ENCODE results near the gene MAPK8IP1. TPM values are rescaled to one million over a fixed set of nuclear protein-coding genes. Genes with fewer than 3 reads are reported as not detected.

MAPK8IP1 gene
- total and polyA plus RNA-seq, 2 donors from 2014 or later = 15.7 to 24.8 TPM

- Histone ChIP-seq H3K9me3 (ENCODE audit: control insufficient read depth in 2 of 3, insufficient read depth in 1 of 3, low read length in 3 of 3) (no peaks in the 10 kb centered on the region), H3K9ac (ENCODE audit: low read length in 3 of 3) (peak overlapping the region in 1 of 3 donors; percentile 66), H3K36me3 (ENCODE audit: control insufficient read depth in 2 of 3, insufficient read depth in 3 of 3, low read length in 3 of 3) (peaks cover 13 to 71% (median 31%) of the 10 kb centered on the region in 3 donors), H3K27ac (ENCODE audit: low read depth in 2 of 2, low read length in 2 of 2) (peak overlapping the region; percentile 80 to 82), H3K4me1 (ENCODE audit: control insufficient read depth in 2 of 3, insufficient read depth in 2 of 3, low read depth in 1 of 3, low read length in 3 of 3) (peaks cover 7 to 50% (median 45%) of the 10 kb centered on the region in 3 donors), H3K4me3 (ENCODE audit: low read length in 3 of 3) (no peak overlapping the region), H3K27me3 (ENCODE audit: control insufficient read depth, insufficient read depth, low read length) (no peaks in the 10 kb centered on the region)
- DNase-seq (peak; percentile 55 to 97 (median 81)), FAIRE-seq (no peak)
- TF ChIP-seq, protein P1, sequence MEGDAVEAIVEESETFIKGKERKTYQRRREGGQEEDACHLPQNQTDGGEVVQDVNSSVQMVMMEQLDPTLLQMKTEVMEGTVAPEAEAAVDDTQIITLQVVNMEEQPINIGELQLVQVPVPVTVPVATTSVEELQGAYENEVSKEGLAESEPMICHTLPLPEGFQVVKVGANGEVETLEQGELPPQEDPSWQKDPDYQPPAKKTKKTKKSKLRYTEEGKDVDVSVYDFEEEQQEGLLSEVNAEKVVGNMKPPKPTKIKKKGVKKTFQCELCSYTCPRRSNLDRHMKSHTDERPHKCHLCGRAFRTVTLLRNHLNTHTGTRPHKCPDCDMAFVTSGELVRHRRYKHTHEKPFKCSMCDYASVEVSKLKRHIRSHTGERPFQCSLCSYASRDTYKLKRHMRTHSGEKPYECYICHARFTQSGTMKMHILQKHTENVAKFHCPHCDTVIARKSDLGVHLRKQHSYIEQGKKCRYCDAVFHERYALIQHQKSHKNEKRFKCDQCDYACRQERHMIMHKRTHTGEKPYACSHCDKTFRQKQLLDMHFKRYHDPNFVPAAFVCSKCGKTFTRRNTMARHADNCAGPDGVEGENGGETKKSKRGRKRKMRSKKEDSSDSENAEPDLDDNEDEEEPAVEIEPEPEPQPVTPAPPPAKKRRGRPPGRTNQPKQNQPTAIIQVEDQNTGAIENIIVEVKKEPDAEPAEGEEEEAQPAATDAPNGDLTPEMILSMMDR (IDR thresholded peaks at IDR 0.05; ENCODE audit: borderline replicate concordance, extremely low read depth, insufficient read depth) = no peak
- intact Hi-C loops (cut with DNase I) = no loop called here
These were observed 25.8 kb upstream of the MAPK8IP1 start for GRCh38 chr11:45859661-45860140.

GRCh38 chr11:45860348-45860747 lies 25.1 kb upstream of the MAPK8IP1 start:
- Histone ChIP-seq H3K36me3 (ENCODE audit: control insufficient read depth in 2 of 3, insufficient read depth in 3 of 3, low read length in 3 of 3) (peaks cover 13 to 76% (median 33%) of the 10 kb centered on the region in 3 donors), H3K4me3 (ENCODE audit: low read length in 3 of 3) (no peak overlapping the region), H3K4me1 (ENCODE audit: control insufficient read depth in 2 of 3, insufficient read depth in 2 of 3, low read depth in 1 of 3, low read length in 3 of 3) (peaks cover 7 to 46% (median 41%) of the 10 kb centered on the region in 3 donors), H3K9ac (ENCODE audit: low read length in 3 of 3) (peak overlapping the region in 1 of 3 donors; percentile 66), H3K27ac (ENCODE audit: low read depth in 2 of 2, low read length in 2 of 2) (peak overlapping the region; percentile 80 to 82), H3K9me3 (ENCODE audit: control insufficient read depth in 2 of 3, insufficient read depth in 1 of 3, low read length in 3 of 3) (no peaks in the 10 kb centered on the region), H3K27me3 (ENCODE audit: control insufficient read depth, insufficient read depth, low read length) (no peaks in the 10 kb centered on the region)
- intact Hi-C loops (cut with DNase I) = no loop called here
- DNase-seq (no peak), FAIRE-seq (no peak)
- TF ChIP-seq, protein P1 (IDR thresholded peaks at IDR 0.05; ENCODE audit: borderline replicate concordance, extremely low read depth, insufficient read depth) = no peak

- no peak for FAIRE-seq
- intact Hi-C loops (cut with DNase I) = no loop called here
- Histone ChIP-seq H3K4me3 (ENCODE audit: low read length in 3 of 3) (no peak overlapping the region), H3K36me3 (ENCODE audit: control insufficient read depth in 2 of 3, insufficient read depth in 3 of 3, low read length in 3 of 3) (peaks cover 13 to 76% (median 39%) of the 10 kb centered on the region in 3 donors), H3K27me3 (ENCODE audit: control insufficient read depth, insufficient read depth, low read length) (no peaks in the 10 kb centered on the region), H3K4me1 (ENCODE audit: control insufficient read depth in 2 of 3, insufficient read depth in 2 of 3, low read depth in 1 of 3, low read length in 3 of 3) (peaks cover 7 to 40% (median 36%) of the 10 kb centered on the region in 3 donors), H3K9me3 (ENCODE audit: control insufficient read depth in 2 of 3, insufficient read depth in 1 of 3, low read length in 3 of 3) (no peaks in the 10 kb centered on the region), H3K27ac (ENCODE audit: low read depth in 2 of 2, low read length in 2 of 2) (no peak overlapping the region), H3K9ac (ENCODE audit: low read length in 3 of 3) (no peak overlapping the region)
- no peak for DNase-seq
- TF ChIP-seq, protein P1 (IDR thresholded peaks at IDR 0.05; ENCODE audit: borderline replicate concordance, extremely low read depth, insufficient read depth) = no peak
These were observed 24.5 kb upstream of the MAPK8IP1 start for GRCh38 chr11:45860764-45861510.

Data from kidney (tissue), 14 donors.